Activated naive CD4-positive, alpha-beta T cell treated with anti-CD3 and anti-CD28 coated beads, Interleukin-2, amount 10 ng/mL, durations not matched to agents 5 hours and 36 hours (primary cell): Measurements from ENCODE around the gene APOA5. TPM values are rescaled to one million over a fixed set of nuclear protein-coding genes. Genes with fewer than 3 reads are reported as not detected.

ENCODE experiments used
- total RNA-seq, 2 experiments: library from RNA; stranded (reverse); gene quantifications; one replicate each; pipeline ENCODE4 v1.2.3, GENCODE V29; 2021

APOA5 gene, protein sequence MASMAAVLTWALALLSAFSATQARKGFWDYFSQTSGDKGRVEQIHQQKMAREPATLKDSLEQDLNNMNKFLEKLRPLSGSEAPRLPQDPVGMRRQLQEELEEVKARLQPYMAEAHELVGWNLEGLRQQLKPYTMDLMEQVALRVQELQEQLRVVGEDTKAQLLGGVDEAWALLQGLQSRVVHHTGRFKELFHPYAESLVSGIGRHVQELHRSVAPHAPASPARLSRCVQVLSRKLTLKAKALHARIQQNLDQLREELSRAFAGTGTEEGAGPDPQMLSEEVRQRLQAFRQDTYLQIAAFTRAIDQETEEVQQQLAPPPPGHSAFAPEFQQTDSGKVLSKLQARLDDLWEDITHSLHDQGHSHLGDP
- total RNA-seq = not detected

GRCh38 chr11:116791813-116792143 lies at the start of gene APOA5:
TSS of gene APOA5 (minus strand) at chr11:116791879. CDS start at chr11:116791860, 19 bp downstream.

DNA sequence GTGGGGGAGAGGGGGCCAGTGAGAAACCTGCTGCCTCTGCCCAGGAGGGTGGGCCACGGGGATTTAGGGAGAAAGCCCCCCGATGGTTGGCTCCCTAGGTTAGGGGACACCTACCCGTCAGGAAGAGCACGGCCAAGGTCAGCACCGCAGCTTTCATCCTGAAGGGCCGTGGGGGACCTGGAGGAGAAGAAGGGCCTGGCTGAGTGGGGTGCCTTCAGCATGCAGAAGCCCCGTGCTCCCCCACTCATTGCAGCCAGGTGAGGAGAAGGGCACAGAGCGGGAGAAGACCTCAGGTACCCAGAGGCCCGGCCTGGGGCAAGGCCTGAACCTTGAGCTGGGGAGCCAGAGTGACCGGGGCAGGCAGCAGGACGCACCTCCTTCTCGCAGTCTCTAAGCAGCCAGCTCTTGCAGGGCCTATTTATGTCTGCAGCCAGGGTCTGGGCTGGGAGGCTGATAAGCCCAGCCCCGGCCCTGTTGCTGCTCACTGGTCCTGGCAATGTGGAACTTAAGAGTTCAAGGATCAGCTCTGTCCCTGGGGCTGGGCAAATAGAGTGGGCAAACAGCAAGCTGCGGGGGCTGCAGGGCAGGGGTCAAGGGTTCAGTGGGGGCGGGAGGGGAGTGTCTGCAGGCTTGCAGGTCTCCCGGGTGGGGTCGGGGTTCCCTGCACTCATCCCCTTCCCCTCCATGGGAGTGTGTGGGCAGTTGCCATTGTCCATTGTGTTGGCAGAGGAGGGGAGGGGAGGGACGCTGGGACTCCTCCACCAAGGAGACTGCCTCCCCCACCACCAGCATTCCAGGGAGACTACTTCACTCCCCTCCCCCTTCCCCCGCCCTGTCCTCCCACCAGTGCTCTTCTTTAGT lies 45.8 kb upstream of the APOA5 start, which contains the start of gene APOA1:
Gene APOA1 (minus strand): TSS at position 392 of the 861 bp plus-strand sequence. CDS start 235 bp downstream, at position 157.

DNA sequence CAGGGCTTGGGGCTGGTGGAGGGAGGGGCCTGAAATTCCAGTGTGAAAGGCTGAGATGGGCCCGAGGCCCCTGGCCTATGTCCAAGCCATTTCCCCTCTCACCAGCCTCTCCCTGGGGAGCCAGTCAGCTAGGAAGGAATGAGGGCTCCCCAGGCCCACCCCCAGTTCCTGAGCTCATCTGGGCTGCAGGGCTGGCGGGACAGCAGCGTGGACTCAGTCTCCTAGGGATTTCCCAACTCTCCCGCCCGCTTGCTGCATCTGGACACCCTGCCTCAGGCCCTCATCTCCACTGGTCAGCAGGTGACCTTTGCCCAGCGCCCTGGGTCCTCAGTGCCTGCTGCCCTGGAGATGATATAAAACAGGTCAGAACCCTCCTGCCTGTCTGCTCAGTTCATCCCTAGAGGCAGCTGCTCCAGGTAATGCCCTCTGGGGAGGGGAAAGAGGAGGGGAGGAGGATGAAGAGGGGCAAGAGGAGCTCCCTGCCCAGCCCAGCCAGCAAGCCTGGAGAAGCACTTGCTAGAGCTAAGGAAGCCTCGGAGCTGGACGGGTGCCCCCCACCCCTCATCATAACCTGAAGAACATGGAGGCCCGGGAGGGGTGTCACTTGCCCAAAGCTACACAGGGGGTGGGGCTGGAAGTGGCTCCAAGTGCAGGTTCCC lies 38.0 kb upstream of the APOA5 start, which contains the start of gene APOC3:
Gene APOC3 (plus strand): TSS at position 383 of the 659 bp plus-strand sequence. CDS start 676 bp downstream, outside the sequence.

DNA sequence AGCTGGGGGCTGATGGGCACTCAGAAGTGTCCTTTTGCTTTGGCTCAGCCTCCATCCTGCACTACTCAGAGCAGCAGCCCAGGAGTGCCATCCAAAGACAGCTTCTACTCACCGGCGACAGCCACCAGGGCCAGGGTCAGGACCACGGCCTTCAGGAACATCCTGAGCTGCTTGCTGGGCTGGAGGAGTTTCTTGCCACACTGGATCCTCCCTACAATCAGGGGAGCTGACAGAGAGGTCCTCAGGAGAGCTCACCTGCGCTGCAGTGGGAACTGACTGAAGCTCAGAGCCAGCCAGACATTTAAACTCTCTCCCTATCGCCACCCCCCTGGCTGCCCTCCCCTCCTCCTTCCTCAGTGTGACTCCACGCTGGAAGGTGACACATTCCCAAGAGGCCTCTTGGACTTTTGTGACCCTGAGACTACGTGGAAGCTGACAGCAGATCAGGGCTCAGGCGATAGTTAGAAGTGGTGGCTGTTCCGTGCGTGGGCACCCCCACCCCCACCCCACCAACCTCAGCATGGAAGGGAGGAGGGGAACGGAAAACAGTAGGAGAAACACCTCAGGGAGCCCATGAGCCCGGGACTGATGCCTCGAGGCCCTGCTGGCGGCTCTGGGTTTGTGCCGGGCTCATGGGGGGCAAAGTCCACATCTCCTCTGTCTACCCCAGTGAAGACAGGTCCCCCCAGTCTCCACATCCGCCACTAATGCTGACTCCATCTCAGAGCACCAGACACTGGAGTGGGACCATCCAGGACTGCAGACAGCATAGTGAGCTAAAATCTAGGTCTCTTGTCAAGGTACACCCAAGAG lies 31.6 kb upstream of the APOA5 start, which contains the start of gene APOA4:
Gene APOA4 (minus strand): TSS at position 274 of the 813 bp plus-strand sequence. CDS start 113 bp downstream, at position 161.

GRCh38 chr11:116787786-116788486 lies 3.7 kb downstream of the APOA5 start, which contains the start of gene ZPR1:
TSS of gene ZPR1 (minus strand) at chr11:116788023. CDS start at chr11:116787990, 33 bp downstream.

DNA sequence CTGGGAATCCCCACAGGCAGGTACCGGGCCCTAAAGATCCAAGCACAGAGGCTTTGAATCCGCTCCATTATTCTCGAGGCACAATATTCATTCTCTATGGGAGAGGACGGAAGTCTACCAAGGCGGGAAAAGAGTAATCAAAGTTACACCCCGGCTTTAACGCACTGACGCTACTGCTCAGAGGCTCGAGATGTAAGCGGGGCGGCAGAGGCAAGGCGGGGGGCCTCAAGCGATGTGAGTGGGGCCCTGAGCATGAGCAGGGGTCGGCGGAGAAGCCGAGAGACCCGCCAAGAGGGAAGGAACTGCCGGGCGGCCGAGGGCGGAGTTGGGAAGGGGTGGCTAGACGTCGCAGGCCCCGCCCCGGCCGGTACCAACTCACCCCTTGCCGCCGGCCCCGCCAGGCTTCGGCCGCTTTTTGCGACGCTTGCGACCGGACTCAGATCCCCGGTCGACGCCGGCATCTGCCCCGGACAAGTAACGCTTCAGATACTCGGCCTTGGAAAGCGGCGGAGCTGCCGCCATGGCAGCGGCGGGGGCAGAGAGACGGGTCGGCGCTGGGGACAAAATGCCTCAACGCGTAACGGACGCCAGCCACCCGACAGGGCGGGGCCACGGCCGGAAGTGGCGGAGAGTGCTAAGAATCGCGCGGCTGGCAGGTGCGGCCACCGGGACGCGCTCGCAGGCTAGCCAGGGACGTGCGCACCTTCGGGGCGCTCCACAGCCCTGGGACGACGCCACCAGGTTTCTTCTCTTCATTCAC lies 19.1 kb downstream of the APOA5 start, which contains the start of gene BUD13:
Gene BUD13 (minus strand): TSS at position 545 of the 760 bp plus-strand sequence. CDS start 23 bp downstream, at position 522.

Other genes starting within 250 kb of the APOA5 start
- gene BUD13, start 18.9 kb downstream of the APOA5 start, total RNA-seq = 10 to 100 TPM; 30.5 to 31.3 TPM
- 10 to 100 TPM; 53.2 to 54.3 TPM for gene ZPR1, start 3.9 kb downstream of the APOA5 start, total RNA-seq
- gene APOA4, start 31.4 kb upstream of the APOA5 start, total RNA-seq = not detected
- not detected for gene APOC3, start 38.0 kb upstream of the APOA5 start, total RNA-seq
- gene APOA1, start 45.7 kb upstream of the APOA5 start, total RNA-seq = under 1 TPM in 1 of 2 experiments, not detected in 1; 0.26 TPM